GM12865 (cell line): ENCODE results near the gene PDAP1.
"Not testable (repeated sequence)": the region's sequence is repeated elsewhere in the genome, so short reads cannot be mapped to it uniquely, and the experiment has no call there.

Experiments used
- DNase-seq: peaks from one replicate; pipeline ENCODE4 v3.0.0; 2010; ENCODE audit warnings: low read depth
- H3K4me3 ChIP-seq: 2 replicates; pipeline ENCODE4 v1.5.1; 2011; ENCODE audit warnings: mild to moderate bottlenecking, low read depth, low read length, control low read depth
- TF ChIP-seq, protein P1 (sequence below): IDR thresholded peaks from 2 replicates; pipeline ENCODE4 v1.5.1; 2011; ENCODE audit warnings: low read length, control low read depth, low read depth, inconsistent platforms; ENCODE audit not compliant: insufficient read depth; ENCODE audit errors: missing control alignments

PDAP1 gene

GRCh38 chr7:99384523-99384922 lies 23.9 kb downstream of the PDAP1 start:
- TF ChIP-seq, protein P1, sequence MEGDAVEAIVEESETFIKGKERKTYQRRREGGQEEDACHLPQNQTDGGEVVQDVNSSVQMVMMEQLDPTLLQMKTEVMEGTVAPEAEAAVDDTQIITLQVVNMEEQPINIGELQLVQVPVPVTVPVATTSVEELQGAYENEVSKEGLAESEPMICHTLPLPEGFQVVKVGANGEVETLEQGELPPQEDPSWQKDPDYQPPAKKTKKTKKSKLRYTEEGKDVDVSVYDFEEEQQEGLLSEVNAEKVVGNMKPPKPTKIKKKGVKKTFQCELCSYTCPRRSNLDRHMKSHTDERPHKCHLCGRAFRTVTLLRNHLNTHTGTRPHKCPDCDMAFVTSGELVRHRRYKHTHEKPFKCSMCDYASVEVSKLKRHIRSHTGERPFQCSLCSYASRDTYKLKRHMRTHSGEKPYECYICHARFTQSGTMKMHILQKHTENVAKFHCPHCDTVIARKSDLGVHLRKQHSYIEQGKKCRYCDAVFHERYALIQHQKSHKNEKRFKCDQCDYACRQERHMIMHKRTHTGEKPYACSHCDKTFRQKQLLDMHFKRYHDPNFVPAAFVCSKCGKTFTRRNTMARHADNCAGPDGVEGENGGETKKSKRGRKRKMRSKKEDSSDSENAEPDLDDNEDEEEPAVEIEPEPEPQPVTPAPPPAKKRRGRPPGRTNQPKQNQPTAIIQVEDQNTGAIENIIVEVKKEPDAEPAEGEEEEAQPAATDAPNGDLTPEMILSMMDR = no peak
- no peak for DNase-seq
- no peak overlapping the region for H3K4me3 ChIP-seq

GRCh38 chr7:99383791-99384370 lies 24.5 kb downstream of the PDAP1 start:
- no peak overlapping the region for H3K4me3 ChIP-seq
- no peak for DNase-seq
- TF ChIP-seq, protein P1 = no peak

DNA sequence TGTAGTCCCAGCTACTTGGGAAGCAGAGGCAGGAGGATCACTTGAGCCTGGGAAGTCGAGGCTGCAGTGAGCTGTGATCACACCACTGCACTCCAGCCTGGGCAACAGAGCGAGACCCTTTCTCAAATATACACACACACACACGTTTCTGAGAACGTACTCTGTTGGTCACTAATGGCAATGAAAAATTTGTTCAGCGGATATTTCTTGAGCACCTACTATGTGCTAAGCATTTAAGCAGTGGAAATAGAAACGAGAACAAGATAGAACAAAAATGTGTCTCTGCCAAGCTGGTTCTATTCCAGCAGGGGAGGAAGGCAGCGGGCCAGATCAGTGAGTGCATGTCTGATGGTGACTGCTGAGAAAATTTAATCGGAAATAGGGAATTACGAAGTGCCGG lies 25.2 kb downstream of the PDAP1 start:
- DNase-seq = no peak
- TF ChIP-seq, protein P1 = no peak
- no peak overlapping the region for H3K4me3 ChIP-seq

DNA sequence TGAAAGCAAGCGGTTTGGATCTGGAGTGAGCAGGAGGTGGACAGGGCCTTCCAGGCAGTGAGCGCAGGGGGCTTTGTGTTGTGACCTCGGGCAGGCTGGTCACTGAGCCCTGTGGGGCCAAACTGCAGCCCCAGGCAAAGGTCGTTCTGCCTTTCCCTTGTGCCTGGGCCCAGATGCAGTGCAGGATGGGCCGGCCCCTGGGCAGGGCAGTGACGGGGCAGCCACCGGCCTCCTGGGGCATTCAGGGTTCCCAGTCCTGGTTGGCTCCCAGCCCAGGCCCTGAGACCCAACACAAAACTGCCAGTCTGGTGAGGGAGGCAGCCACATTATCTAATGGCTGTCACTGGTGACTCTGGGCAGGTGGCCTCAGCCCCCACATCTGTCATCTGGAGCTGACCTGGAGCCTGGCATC lies 26.7 kb downstream of the PDAP1 start:
- DNase-seq = no peak
- TF ChIP-seq, protein P1 = no peak
- peak overlapping the region; percentile 77 for H3K4me3 ChIP-seq

- TF ChIP-seq, protein P1 = no peak
- peak overlapping the region; percentile 77 for H3K4me3 ChIP-seq
- peak; percentile 96 for DNase-seq
Measured at GRCh38 chr7:99380823-99381663, 27.4 kb downstream of the PDAP1 start.

DNA sequence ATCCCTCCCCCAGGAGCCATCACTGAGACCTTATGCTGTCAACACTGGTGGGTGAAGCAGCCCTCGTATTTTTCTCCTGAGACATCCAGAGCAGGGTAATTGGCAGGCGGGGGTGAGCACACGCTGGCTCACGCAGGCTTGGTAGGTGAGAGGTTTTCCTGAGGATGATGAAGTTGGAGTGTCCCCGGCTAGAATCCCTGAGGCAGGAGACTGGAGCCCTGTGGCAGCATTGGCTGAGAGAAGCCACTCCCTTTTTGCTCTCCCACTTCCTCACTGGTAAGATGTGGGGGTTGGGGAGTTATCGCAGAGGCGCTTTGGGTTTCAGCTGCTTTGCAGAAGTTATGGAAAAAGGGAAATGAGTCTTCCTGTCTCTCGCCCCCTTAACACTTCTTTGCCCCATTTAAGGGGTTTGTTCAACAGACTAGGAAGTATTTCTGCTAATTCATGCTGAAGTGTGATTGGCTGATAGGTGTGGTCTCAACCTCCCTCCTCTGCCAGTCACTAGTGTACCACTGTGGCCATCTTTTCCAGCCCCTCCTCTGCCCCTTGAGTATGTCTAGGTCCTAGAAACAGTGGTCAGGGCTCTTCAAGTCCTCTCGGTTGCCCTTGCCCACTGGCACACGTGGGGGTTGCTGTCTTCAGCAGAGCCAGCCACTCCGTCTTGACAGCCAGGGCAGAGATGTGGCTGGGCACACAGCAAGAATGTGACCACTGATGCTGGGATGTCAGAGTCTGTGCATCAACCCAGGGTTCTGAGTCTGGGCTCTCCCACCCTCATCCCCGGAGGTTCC lies 28.2 kb downstream of the PDAP1 start:
- DNase-seq = peak; percentile 90
- H3K4me3 ChIP-seq = peak overlapping the region; percentile 77
- TF ChIP-seq, protein P1 = no peak

- not testable (repeated sequence) for DNase-seq
- peak overlapping the region; percentile 77 for H3K4me3 ChIP-seq
Measured at GRCh38 chr7:99379693-99380031, 28.7 kb downstream of the PDAP1 start.
